ENCODE measurements around the gene SLC16A2.

DNA sequence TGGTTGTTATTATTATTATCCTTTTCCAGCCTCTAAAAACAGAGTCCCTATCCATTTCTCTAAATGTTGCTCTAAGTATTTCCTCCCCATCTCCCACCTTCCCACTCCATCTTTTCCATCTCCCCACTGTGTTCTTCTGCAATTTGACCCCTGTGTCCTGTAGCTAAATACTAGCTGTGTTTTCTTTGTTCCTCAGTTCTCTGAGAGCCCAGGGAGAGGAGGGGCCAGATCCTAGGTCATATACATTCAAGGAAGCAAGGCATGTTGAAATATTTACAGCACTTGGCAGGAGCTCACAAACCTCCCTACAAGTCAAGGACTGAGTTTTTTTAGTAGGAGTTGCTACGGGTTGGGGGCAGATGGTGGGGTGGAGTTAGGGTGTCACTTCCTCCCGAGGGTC lies 10.5 kb downstream of the SLC16A2 start:
- no peak for TF ChIP-seq CTCF (IDR thresholded peaks at IDR 0.05)
- no peak for TF ChIP-seq POLR2A (IDR thresholded peaks at IDR 0.05)

All from right lobe of liver (tissue), 4 donors.